ENCODE results near the gene SPINT2. TPM values are rescaled to one million over a fixed set of nuclear protein-coding genes. Genes with fewer than 3 reads are reported as not detected.
A peak's percentile ranks its signal among the peaks of the same experiment; 100 is the strongest.

The SPINT2 gene
- total RNA-seq, 3 donors from 2014 or later = 15.6 to 27.5 (median 20.6) TPM

DNA sequence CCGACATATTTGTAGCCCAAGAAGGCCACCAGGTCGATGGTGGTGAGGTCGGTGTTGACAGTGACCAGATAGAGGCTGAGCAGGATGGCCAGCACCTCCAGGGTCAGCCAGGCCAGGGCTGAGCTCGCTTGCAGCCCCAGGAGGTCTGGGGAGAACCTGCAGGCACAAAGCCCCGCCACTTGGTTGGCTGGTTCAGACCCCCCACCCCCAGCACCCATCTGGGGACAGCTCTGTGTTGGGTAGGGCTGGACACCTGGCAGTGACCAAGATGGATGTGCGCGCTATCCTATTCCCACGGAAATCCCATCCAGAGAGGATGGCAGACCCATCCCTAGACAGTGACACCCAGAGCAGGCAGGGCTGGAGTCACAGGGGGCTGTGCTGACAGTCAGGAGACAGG is 43.2 kb downstream of the SPINT2 start:
- H3K4me3 Mint-ChIP-seq = no peak overlapping the region
- ATAC-seq (no peak), DNase-seq (no peak)
- no peaks in the 10 kb centered on the region for H3K9me3 Mint-ChIP-seq
- H3K4me1 Mint-ChIP-seq (ENCODE audit: low read depth) = no peaks in the 10 kb centered on the region
- peaks cover 13% of the 10 kb centered on the region for H3K36me3 Mint-ChIP-seq (ENCODE audit: insufficient read depth)
- no peaks in the 10 kb centered on the region for H3K27me3 Mint-ChIP-seq (ENCODE audit: low read depth)

DNA sequence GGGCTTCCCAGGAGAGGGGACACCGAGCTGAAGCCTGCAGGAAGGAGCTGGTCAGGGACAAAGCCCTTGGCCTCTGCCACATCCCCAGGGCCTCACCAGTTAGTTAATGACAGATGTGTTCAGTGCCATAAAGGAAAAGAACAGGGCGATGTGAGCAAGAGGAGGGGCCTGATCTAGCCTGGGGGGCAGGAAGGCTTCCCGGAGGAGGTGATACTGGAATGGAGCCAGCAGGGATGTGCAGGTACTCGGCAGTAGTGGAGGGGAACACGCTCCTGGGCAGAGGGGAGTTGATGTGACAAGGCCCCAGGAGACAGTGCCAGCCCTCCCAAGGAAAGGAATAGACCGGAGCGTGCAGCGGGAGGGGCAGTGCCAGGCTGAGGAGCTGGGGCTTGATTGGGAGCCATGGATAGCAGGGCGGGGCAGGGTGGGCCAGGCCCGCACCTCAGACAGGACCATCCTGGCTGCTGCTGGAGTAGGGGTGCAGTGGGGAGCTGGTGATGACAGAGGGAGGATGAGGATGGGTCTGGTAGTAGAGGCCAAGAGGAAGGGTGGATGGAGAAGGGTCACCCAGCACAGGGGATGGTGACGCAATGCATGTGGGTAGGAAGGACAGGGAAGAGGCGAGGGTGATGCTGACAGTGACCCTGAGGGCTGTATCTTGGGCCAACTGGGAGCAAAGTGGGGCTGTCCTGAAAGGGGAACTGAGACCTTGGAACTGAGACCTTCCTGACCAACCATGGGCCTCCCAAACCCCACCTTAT is 43.8 kb downstream of the SPINT2 start:
- no peak for ATAC-seq
- Mint-ChIP-seq H3K9me3 (no peaks in the 10 kb centered on the region), H3K27me3 (ENCODE audit: low read depth) (no peaks in the 10 kb centered on the region), H3K4me3 (no peak overlapping the region), H3K4me1 (ENCODE audit: low read depth) (no peaks in the 10 kb centered on the region), H3K36me3 (ENCODE audit: insufficient read depth) (peaks cover 13% of the 10 kb centered on the region)
- DNase-seq = no peak

DNA sequence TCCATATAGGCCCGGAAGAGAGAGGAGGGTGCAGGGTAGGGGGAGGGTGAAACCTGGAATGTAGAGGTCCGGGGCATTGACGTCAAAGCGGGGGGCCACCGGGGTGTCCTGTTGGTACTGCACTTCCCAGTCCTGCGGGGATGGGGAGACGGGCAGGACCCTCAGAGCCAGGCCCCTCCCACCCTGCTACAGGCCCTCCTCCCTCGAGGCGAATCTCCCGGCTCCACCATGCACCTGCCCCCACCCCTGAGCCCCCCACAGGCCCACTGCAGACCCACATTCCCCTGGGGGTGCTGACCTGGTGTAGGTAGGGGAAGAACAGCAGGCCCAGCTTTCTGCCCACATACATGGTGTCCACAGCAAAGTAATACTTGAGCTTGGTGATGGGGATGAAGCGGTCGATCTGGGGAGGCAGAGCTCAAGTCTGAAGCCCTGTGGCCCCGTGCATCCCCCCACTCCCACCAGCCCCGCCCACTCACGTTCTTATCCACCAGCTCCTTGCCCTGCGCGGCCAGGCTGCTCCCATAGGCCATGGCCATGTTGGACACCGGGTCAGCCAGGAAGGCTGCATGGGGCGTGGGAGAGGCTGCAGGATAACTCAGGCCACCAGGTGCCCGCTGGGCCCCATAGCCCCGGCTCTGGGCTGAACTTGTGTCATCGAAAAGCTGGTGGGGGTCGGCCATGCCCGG is 44.7 kb downstream of the SPINT2 start:
- Mint-ChIP-seq H3K4me1 (ENCODE audit: low read depth) (peaks cover 5% of the 10 kb centered on the region), H3K9me3 (no peaks in the 10 kb centered on the region), H3K4me3 (no peak overlapping the region), H3K36me3 (ENCODE audit: insufficient read depth) (peaks cover 13% of the 10 kb centered on the region), H3K27me3 (ENCODE audit: low read depth) (no peaks in the 10 kb centered on the region)
- DNase-seq (no peak), ATAC-seq (no peak)

DNA sequence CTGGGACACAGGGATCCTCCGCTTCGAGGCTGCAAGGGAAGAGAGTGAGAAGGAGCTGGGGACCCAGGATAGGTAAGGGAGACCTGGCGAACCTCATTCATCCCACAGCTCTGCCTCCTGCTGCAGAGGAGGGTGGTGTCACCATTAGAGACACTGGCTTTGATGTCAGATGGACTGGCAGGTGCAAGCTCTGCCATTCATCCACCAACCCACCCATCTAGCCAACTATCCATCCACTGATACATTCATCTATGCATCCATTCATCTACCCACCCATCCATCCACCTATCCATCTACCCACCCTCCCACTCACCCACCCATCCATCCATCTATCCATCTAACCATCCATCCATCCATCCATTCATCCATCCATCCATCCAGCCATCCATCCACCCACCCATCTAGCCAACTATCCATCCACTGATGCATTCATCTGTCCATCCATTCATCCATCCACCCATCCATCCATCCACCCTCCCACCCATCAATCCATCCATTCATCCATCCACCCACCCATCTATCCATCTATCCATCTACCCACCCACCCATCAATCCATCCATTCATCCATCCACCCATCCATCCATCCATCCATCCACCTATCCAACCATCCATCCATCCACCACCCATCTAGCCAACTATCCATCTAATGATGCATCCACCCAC is 45.4 kb downstream of the SPINT2 start:
- H3K36me3 Mint-ChIP-seq (ENCODE audit: insufficient read depth) = peaks cover 13% of the 10 kb centered on the region
- no peaks in the 10 kb centered on the region for H3K9me3 Mint-ChIP-seq
- DNase-seq = no peak
- H3K27me3 Mint-ChIP-seq (ENCODE audit: low read depth) = no peaks in the 10 kb centered on the region
- no peak overlapping the region for H3K4me3 Mint-ChIP-seq
- peaks cover 5% of the 10 kb centered on the region for H3K4me1 Mint-ChIP-seq (ENCODE audit: low read depth)
- no peak for ATAC-seq

DNA sequence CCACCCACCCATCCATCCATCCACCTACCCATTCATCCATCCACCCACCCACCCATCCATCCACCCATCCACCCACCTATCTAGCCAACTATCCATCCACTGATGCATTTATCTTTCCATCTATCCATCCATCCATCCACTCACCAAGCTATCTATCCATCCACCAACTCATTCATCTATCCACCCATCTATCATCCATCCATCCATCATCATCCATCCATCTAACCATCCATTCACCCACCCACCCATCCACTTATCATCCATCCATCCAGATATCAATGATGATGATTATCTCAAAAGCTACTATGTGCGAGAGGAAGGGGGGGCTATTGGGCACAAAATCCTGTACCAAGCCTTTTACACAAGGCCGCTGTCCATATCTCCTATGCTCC is 45.9 kb downstream of the SPINT2 start:
- no peaks in the 10 kb centered on the region for H3K27me3 Mint-ChIP-seq (ENCODE audit: low read depth)
- no peak for ATAC-seq
- peaks cover 13% of the 10 kb centered on the region for H3K36me3 Mint-ChIP-seq (ENCODE audit: insufficient read depth)
- peaks cover 6% of the 10 kb centered on the region for H3K4me1 Mint-ChIP-seq (ENCODE audit: low read depth)
- no peak for DNase-seq
- H3K4me3 Mint-ChIP-seq = no peak overlapping the region
- no peaks in the 10 kb centered on the region for H3K9me3 Mint-ChIP-seq

DNA sequence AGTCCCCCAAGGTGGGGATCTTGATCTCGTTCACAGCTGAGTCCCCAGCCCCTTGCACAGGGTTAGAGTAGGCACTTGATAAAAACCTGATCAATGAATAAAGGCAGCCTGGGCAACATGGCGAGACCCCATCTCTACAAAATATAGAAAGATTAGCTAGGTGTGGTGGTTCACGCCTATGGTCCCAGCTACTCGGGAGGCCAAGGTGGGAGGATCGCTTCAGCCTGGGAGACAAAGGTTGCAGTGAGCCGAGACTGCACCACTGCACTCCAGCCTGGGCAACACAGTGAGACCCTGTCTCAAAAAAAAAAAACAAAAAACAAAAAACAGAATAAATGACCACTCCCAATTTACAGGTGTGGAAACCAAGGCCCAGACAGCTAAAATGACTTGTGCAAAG is 46.6 kb downstream of the SPINT2 start:
- Mint-ChIP-seq H3K4me3 (no peak overlapping the region), H3K4me1 (ENCODE audit: low read depth) (peaks cover 7% of the 10 kb centered on the region), H3K9me3 (no peaks in the 10 kb centered on the region), H3K36me3 (ENCODE audit: insufficient read depth) (peaks cover 13% of the 10 kb centered on the region), H3K27me3 (ENCODE audit: low read depth) (no peaks in the 10 kb centered on the region)
- no peak for ATAC-seq
- no peak for DNase-seq

DNA sequence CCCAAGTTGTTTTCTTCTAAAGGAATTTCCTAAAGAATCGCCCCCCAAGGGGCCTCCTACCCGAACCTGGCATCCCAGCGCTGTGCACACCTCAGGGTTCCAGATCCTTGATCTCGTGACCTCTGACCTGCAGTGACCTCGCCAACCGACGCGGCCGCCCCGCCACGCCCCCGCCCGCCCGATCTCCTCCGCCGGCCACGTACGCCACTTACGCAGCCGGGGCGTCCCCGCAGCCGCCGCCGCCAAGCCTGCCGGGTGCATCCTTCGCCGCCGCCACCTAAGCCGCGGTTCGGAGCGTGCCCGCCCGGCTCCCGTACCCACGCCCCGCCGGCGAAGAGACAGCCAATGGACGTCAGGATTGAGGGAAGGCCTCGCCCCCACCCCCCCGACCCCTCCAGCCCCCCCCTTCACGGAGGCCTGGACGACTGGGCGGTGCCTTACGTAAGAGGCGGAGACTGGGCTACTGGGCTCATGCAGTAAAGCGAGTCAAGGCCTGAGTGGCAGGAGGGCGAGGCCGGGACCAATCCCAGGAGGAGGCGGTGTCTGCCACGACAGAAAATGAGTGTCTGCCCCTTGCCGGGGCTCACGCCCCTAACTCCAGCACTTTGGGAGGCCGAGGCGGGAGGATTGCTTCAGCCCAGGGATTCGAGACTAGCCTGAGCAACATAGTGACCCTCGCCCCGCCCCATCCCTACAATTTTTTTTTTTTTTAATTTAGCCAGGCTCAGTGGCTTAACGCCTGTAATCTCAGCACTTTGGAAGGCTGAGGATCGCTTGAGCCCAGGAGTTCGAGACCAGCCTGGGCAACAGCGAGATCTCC is 51.5 kb downstream of the SPINT2 start, which contains the start of gene YIF1B:
Gene YIF1B (minus strand): TSS at position 291 of the 820 bp plus-strand sequence. CDS start 30 bp downstream, at position 261.
- peak within 1 kb of the TSS; percentile 83 for H3K4me3 Mint-ChIP-seq
- H3K27me3 Mint-ChIP-seq (ENCODE audit: low read depth) = no peaks in the 10 kb centered on the region
- peaks cover 35% of the 10 kb centered on the region for H3K4me1 Mint-ChIP-seq (ENCODE audit: low read depth)
- DNase-seq = peak; percentile 91
- no peaks in the 10 kb centered on the region for H3K9me3 Mint-ChIP-seq
- H3K36me3 Mint-ChIP-seq (ENCODE audit: insufficient read depth) = no peaks in the 10 kb centered on the region
- ATAC-seq = peak; percentile 92

DNA sequence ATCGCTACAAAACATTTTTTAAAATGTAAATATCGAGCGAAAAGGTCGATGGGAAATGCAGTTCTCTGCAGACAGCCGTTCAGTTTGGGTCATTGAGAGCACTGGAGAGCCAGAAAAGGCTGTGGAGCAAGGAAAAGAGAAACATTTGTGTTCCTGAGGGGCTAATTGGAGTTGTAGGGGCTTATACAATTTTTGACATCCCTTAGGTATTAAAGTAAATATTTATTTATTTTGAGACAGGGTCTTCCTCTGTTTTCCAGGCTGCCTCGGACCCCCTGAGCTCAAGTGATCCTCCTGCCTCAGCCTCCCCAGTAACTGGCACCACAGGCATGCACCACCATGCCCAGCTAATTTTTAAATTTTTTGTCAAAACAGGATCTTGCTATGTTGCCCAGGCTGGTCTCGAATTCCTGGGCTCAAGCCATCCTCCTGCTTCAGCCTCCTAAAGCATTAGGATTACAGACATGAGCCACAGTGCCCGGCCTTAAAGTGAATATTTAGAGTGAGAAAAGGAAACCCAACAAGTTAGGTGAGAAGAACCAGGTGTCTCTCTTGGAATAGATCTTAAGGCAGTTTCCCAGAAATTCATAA is 52.2 kb downstream of the SPINT2 start:
- DNase-seq (no peak), ATAC-seq (no peak)
- Mint-ChIP-seq H3K36me3 (ENCODE audit: insufficient read depth) (no peaks in the 10 kb centered on the region), H3K4me1 (ENCODE audit: low read depth) (peaks cover 42% of the 10 kb centered on the region), H3K4me3 (peak overlapping the region; percentile 83), H3K9me3 (no peaks in the 10 kb centered on the region), H3K27me3 (ENCODE audit: low read depth) (no peaks in the 10 kb centered on the region)

DNA sequence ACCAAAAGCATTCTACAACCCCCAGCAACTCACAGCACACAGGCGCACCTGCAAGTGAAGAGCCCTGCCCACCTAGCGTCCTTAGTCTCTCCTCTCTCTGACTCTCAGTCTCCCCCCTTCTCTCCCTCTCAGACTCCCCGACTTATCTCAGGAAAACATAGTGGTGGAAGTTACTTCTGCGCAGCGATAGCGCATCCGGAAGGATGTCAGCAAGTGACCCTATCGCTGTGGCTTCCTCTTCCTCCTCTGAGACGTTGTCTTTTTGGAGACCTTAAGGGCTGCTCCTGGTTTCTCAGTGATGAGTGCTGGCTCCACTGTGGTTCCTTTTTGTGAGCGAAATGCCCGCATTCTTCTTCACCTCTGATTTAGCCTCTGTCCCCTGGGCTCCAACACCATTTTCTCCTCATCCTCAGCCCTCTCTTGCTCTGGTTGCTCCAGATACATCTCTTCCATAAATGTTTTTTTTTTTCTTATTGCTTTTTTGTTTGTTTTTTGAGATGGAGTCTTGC is 52.8 kb downstream of the SPINT2 start:
- Mint-ChIP-seq H3K4me3 (peak overlapping the region; percentile 83), H3K36me3 (ENCODE audit: insufficient read depth) (peaks cover 1% of the 10 kb centered on the region), H3K9me3 (no peaks in the 10 kb centered on the region), H3K27me3 (ENCODE audit: low read depth) (no peaks in the 10 kb centered on the region), H3K4me1 (ENCODE audit: low read depth) (peaks cover 48% of the 10 kb centered on the region)
- DNase-seq (no peak), ATAC-seq (no peak)

DNA sequence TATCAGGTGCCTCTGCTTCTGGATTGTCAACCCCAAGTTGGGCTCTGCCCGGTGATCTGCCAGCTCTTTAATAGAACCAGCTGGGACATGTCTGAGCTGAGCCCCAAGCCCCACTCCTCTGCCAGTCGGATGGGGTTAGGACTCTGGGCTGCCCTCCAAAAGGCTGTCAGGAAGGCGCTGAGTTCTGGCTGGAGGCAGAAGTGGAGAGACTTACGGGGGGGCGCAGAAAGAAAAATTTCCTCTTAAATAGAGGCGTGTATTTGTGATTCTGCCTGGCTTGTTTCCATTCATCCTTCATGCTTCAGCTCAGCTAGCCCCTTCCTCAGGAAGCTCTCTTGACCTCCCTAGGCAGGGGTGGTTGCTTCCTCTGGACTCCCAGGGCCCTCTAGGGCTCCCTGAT is 54.3 kb downstream of the SPINT2 start:
- H3K4me3 Mint-ChIP-seq = peak overlapping the region; percentile 83
- H3K9me3 Mint-ChIP-seq = no peaks in the 10 kb centered on the region
- DNase-seq (no peak), ATAC-seq (no peak)
- peaks cover 51% of the 10 kb centered on the region for H3K4me1 Mint-ChIP-seq (ENCODE audit: low read depth)
- H3K36me3 Mint-ChIP-seq (ENCODE audit: insufficient read depth) = peaks cover 3% of the 10 kb centered on the region
- no peaks in the 10 kb centered on the region for H3K27me3 Mint-ChIP-seq (ENCODE audit: low read depth)

DNA sequence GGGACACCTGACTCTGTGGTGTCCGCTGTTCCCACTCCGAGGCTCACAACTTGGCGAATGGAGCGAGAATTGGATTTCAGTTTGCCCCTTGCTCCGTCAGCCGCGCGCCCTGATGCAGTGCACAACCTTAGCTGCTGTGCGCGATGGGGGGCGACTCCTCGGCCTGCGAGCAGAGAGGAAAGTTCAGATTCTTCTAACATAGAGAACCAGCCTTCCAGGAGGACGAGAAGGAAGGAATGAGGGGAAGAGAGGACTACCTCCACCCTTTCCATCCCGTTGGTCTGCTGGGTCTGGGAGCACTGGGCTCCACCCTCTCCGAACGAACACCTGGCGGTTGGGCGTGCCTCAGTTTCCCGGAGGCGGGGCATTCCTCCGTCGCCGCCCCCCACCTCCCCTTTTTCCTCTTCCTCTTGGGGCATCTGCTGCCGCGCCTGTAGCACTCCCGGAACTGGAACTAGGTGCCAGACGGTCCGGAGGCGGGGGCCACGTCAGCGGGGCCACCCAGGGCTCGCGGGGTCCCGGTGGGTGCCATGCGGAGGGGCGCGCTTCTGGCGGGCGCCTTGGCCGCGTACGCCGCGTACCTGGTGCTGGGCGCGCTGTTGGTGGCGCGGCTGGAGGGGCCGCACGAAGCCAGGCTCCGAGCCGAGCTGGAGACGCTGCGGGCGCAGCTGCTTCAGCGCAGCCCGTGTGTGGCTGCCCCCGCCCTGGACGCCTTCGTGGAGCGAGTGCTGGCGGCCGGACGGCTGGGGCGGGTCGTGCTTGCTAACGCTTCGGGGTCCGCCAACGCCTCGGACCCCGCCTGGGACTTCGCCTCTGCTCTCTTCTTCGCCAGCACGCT is 55.3 kb downstream of the SPINT2 start, which contains the start of gene KCNK6:
Gene KCNK6 (plus strand): TSS at position 425 of the 838 bp plus-strand sequence. CDS start 106 bp downstream, at position 531.
- Mint-ChIP-seq H3K36me3 (ENCODE audit: insufficient read depth) (peaks cover 3% of the 10 kb centered on the region), H3K27me3 (ENCODE audit: low read depth) (no peaks in the 10 kb centered on the region), H3K4me1 (ENCODE audit: low read depth) (peaks cover 48% of the 10 kb centered on the region), H3K4me3 (peak within 1 kb of the TSS; percentile 83), H3K9me3 (no peaks in the 10 kb centered on the region)
- ATAC-seq (peak; percentile 11), DNase-seq (peak; percentile 46)

DNA sequence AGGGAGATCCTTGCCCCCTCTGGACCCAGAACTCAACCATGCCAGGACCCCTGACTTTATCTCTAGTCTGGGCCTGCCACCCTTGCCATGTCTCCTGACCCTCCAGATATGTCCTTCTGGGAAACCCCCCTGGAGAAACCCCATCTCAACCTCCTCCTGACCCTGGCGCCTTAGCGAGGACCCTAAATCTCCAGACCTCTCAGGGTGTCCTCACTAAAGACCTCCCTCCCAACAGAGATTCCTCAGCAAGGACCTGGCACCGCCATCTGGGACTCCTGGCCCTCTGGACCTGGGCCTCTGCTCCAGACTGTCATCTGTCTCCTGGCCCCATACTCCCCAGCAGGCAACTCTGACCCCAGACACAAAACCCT is 56.6 kb downstream of the SPINT2 start:
- no peaks in the 10 kb centered on the region for H3K9me3 Mint-ChIP-seq

More for the DNA sequence above, 56.6 kb downstream of the SPINT2 start:
- Mint-ChIP-seq H3K27me3 (ENCODE audit: low read depth) (no peaks in the 10 kb centered on the region), H3K36me3 (ENCODE audit: insufficient read depth) (peaks cover 5% of the 10 kb centered on the region), H3K4me1 (ENCODE audit: low read depth) (peaks cover 45% of the 10 kb centered on the region), H3K4me3 (peak overlapping the region; percentile 83)
- no peak for ATAC-seq
- no peak for DNase-seq
